GM19023 (cell line): ENCODE measurements around the gene PDZRN4.
A peak's percentile ranks its signal among the peaks of the same experiment; 100 is the strongest.
"Not testable (repeated sequence)": the region's sequence is repeated elsewhere in the genome, so short reads cannot be mapped to it uniquely, and the experiment has no call there.

Experiments used
- ATAC-seq: cut with Tn5 transposase; IDR thresholded peaks from one replicate; pipeline ENCODE4 v1.9.1; 2021; ENCODE audit warnings: mild to moderate bottlenecking, moderate library complexity; ENCODE audit not compliant: unreplicated experiment

Gene PDZRN4

DNA sequence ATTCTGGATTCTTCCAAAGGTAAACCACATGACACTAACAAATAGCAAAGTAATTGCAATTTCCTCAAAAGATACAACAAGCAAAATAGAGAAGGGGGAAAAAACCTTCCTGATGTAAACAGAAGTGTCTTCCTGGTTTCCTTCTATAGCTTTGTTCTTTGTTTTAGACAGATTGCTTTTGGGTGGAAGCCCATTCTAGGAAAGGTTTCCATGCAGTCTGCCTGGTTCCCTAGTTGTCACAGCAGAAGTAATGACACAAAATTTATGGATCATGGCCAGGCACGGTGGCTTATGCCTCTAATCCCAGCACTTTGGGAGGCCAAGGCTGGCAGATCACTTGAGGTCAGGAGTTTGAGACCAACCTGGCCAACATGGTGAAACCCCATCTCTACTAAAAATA lies 359.0 kb downstream of the PDZRN4 start:
- ATAC-seq: not testable (repeated sequence)

GRCh38 chr12:41548926-41549325 lies 360.8 kb downstream of the PDZRN4 start:
- no peak for ATAC-seq

DNA sequence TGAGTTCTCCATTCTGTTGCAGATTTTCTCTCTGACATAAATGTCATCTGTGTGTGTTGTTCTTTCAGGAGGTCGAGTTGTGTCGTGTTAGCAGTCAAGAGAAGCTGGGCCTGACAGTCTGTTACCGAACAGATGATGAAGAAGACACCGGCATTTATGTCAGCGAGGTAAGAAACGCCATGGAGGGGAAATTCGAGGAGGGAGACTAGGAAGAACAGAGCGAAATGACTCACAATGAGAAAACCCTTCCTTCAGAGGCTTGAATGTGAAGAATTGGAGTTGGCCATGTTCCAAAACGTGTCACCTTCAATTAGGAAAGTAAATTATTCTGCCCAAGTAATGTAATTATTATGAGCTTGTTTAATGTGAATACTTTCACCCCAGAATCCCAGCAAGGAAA lies 364.5 kb downstream of the PDZRN4 start:
- no peak for ATAC-seq

DNA sequence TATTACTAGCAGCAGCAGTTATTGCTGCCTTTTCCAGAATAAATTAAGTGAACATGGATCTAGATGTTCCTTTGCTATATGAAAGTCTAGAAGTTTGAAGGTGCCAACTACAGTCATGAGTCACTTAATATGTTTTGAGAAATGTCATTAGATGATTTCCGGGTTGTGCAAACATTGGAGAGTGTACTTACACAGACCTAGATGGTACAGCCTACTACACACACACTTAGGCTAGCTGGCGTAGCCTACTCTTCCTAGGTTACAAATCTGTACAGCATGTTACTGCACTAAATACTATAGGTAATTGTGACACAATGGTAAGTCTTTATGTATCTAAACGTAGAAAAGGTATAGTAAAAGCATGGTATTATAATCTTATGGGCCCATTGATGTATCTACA lies 368.1 kb downstream of the PDZRN4 start:
- ATAC-seq: no peak

DNA sequence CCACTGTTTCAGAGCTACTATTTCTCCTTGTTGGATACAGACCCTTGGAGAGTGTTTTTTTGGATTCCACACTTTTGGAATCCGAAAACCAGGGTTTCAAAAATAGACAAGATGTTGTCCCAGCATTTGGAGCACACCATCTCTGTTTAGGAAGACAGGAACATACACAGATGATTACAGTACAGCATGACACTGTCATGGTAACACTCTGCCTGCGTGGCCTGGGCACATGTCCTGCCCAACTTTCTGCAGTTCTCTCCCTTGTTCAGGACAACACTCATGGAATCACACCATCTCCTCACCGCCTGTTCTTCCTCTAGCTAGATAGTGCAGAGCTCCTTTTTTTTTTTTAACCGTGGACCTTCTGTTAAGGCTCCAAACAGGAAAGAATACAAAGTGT lies 369.2 kb downstream of the PDZRN4 start:
- ATAC-seq: no peak

- no peak for ATAC-seq
These were observed 370.6 kb downstream of the PDZRN4 start for GRCh38 chr12:41558671-41559070.

DNA sequence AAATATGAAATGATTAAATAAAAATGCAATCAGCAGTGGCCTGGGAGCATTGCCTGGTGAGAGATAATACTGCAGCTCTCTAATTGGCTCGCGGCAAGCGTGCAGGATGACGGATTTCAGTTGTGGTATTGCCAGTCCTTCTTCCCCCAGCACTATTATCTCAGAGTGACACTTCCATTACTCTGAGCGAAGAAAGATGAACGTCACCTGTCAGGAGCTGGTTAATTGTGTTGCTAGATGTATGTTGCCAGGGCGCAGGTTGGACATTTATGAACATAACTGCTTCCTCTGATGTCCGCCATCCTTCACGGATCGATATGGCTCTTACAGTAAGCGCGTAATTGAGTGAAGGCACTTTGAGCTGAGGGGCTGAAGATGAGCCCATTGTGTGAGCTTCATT lies 374.9 kb downstream of the PDZRN4 start:
- no peak for ATAC-seq

GRCh38 chr12:41564816-41565215 lies 376.7 kb downstream of the PDZRN4 start:
- no peak for ATAC-seq

- ATAC-seq: no peak
These were observed 378.6 kb downstream of the PDZRN4 start for GRCh38 chr12:41566703-41567102.

DNA sequence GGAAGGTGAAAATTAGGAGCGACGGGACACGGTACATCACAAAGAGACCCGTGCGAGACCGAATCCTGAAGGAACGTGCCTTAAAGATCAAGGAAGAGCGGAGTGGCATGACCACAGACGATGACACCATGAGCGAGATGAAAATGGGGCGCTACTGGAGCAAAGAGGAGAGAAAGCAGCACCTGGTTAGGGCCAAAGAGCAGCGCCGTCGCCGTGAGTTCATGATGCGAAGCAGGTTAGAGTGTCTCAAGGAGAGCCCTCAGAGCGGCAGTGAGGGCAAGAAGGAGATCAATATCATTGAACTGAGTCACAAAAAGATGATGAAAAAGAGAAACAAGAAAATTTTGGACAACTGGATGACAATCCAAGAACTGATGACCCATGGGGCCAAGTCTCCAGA lies 385.3 kb downstream of the PDZRN4 start:
- ATAC-seq: no peak

DNA sequence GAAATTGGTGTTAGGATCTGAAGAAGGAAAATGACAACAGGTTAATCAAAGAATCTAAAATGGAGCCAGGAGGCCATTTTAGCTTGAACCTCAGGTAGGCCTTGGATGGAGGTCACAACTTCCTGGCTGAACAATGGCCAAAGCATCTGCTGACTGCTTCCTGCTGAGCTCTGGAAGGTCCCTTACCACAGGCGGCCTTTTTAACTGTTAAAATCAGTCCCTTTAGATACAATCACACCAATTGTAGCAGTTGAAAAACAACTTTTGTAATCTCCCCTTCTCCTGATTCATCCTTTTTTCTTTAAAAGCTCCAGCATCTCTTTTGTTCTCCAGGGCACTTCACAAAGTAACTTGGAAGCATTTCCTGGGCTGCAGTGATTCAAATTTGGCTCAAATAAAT lies 388.8 kb downstream of the PDZRN4 start:
- ATAC-seq: no peak

DNA sequence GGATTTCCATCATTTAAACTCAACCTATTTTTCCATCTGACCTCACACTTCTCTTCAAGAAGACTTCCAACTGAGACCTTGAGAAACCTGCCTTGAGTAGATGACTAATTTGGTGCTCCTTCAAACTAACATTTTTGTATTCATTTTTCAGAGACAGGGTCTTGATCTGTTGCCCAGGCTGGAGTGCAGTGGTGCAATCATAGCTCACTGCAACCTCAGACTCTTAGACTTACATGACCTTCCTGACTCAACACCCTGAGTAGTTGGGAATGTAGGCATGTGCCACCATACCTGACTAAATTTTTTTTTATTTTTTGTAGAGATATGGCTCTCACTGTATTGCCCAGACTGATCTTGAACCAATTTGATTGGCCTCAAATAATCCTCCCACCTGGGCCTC lies 389.9 kb downstream of the PDZRN4 start:
- no peak for ATAC-seq

DNA sequence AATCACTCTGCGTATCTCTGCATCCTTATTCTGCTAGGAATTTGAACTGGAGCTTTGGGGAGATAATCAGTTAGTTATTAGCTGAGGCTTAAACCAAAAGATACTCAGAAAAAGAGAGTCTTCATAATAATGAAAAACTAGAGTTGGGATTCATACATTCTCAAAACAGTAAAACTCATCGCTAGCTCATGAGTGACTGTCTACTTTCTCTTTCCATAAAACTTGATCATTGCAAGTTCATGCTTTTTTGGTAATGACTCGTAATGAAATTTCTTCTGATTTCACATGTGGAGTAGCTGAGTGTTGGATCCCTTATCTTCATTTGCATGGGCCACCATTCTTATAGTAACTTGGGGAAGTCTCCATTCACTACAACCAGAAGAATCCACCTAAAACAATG lies 397.7 kb downstream of the PDZRN4 start:
- ATAC-seq: no peak

GRCh38 chr12:41587574-41587973 lies 399.5 kb downstream of the PDZRN4 start:
- ATAC-seq: no peak

DNA sequence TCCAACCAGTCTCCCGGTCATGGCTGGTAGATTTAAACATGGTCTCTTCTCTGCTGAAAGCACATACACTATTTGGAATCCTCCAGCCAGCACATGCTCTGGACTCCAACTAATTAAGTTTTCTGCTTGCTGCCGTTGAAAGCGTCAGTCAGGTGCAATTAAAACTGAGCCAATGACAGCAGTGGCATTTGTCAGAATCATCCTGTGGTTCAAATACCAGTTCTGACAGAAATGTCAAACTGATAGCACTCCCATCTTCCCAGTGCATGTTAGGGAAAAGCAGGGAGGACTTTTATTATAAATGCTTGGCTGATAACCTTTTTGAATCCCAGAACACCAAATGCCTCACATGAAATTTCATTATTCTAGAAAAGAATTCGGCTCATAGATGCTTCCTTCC lies 401.8 kb downstream of the PDZRN4 start:
- ATAC-seq: no peak

DNA sequence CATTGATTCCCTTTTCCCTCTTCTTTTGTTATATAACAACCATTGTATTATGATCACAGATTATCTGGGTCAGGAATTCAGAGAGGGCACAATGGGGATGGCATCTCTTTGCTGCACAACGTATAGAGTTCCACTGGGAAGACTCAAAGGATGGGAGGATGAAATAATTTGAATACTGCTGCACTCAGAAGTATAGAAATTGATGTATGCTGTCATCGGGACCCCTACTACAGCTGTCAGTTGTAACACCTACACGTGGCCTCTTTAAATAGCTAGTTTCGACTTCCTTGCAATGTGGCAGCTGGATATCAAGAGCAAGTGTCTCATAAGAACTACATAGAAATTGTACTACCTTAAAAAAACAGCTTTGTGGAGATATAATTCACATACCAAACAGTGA lies 408.1 kb downstream of the PDZRN4 start:
- no peak for ATAC-seq

DNA sequence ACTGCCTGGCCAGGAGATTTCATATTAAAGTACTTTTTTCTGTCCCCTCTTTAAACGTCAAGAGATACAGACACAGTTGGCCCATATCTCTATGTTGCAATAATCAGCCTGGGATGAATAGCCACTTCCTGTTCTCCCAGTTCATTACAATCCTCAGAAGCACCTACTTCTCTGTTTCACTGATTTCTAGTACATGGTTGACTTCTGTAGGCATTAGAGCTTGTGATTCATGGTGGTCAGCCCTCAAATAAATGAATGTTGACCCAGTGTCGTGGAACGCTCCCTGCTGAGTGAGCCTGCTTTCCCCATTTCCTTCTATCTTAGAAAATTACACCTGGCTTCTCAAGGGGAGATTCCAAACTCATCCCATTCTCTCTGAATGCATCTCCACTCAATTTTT lies 416.7 kb downstream of the PDZRN4 start:
- no peak for ATAC-seq

DNA sequence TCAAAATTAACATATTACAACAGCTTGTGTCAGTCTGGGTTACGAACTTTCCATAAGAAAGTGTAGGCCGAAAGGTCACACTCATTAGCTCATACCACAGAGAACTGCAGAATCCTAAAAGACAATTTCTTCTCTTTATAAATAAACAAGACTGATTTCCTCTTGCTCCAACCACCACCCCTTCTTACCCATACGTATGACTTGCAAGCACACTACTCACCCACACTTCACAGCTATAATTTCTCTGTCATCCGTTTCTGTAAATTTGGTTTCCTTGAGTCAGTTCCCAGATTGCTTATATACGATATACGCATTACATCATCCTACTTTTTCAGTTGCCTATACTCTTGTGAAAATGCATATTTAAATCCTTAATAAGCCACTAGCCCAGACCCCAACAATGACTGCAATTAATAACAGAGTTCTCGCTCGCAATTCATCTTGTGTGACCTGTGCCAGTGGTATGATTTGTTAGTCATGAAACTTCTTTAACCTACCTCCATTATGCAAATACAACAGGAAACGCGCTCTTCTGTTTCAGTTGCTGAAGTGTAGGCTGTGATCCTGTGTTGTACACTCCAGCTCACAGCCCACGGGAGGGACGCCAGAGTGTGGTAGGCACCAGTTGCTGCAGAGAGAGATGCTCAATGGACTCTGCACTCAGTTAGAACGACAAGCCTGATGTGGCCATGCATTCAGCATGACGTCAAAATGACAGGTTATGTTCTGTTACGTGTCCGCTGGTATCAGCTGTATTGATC lies 417.6 kb downstream of the PDZRN4 start:
- ATAC-seq: peak; percentile 66

- no peak for ATAC-seq
These were observed 418.6 kb downstream of the PDZRN4 start for GRCh38 chr12:41606468-41607445.

DNA sequence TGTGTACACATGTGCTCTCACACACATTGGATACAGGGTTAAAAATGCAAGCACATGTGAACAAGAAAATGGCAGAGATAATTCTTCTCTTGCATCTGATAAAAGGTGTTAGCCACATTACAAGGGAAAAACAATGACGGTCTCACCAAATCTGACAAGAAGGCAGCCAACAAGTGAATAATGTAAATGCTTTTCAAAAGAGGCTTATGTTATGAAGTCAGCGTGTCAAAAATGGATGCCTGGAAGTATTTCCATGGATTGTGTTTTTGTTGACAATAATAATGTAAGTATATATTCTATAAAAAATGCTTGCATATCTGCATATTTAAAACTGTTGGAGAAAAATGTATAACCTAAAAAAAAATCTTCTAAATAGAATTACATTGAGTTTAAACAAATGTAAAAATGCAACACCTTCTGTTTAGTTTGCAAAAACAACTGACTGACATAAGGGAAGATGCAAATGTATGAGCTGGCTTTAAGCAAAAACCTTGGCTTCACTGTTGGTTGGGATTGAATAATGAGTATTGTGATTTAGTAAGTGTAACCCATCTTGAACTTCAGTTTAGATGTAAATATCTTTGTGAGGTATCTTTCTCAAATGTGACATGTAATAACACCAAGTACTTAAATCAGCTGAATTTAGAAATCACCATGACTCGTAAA lies 424.9 kb downstream of the PDZRN4 start:
- ATAC-seq: no peak

DNA sequence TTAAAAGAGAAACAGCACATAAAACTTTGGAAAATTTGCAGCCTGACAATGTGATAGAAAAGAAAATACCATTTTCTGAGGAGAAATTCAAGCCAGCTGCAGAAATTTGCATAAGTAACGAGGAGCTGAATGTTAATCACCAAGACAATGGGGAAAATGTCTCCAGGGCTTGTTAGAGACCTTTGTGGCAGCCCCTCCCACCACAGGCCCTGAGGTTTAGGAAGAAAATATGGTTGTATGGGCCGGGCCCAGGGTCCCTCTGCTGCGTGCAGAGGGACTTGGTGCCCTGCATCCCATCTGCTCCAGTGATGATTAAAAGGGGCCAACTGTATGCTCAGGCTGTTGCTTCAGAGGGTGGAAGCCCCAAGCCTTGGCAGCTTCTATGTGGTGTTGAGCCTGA lies 427.1 kb downstream of the PDZRN4 start:
- ATAC-seq: not testable (repeated sequence)
